Breast epithelium (tissue), 4 donors: ENCODE measurements around the gene CARS2. TPM values are rescaled to one million over a fixed set of nuclear protein-coding genes. Genes with fewer than 3 reads are reported as not detected.

Source experiments
- DNase-seq, 2 donors: peaks; one replicate each; pipeline ENCODE4 v3.0.0-alpha.2; 2019; ENCODE audit warnings: low spot score in 2 of 2
- H3K27ac ChIP-seq, 2 donors: fragments of 200-600 bp; sonication (generic) in 1 of 2; one replicate each; pipeline ENCODE4 v1.5.1; 2016 to 2019; ENCODE audit warnings: mild to moderate bottlenecking in 1 of 2
- H3K27me3 ChIP-seq, 2 donors: fragments of 200-600 bp; sonication (generic) in 1 of 2; one replicate each; pipeline versions ENCODE4 v1.5.1 to v1.6.0; 2017 to 2019; ENCODE audit warnings: control low read depth in 1 of 2, mild to moderate bottlenecking in 1 of 2
- H3K36me3 ChIP-seq: fragments of 200-600 bp; one replicate; pipeline ENCODE4 v1.5.1; 2019
- H3K4me1 ChIP-seq, 2 donors: fragments of 200-600 bp; sonication (generic); one replicate each; pipeline ENCODE4 v1.5.1; 2016 to 2019; ENCODE audit warnings: control low read depth in 1 of 2
- H3K4me3 ChIP-seq, 3 donors: fragments of 200-600 bp; sonication (generic); 1 replicate in 2 of 3; 2 replicates in 1 of 3; pipeline ENCODE4 v1.5.1; 2016 to 2019; ENCODE audit warnings: mild to moderate bottlenecking in 3 of 3, moderate library complexity in 2 of 3
- H3K9me3 ChIP-seq, 2 donors: fragments of 200-600 bp; sonication (generic) in 1 of 2; one replicate each; pipeline ENCODE4 v1.5.1; 2016 to 2019; ENCODE audit warnings: control low read depth in 1 of 2
- POLR2A ChIP-seq: fragments of 450-650 bp; IDR thresholded peaks from one replicate; pipeline ENCODE4 v1.6.1; 2016; ENCODE audit warnings: antibody characterized with exemption, mild to moderate bottlenecking, moderate library complexity
- POLR2AphosphoS5 ChIP-seq, 3 donors: sonication (generic); formaldehyde crosslinking; IDR thresholded peaks; one replicate each; pipeline ENCODE4 v1.6.1; 2017; ENCODE audit warnings: antibody characterized with exemption in 3 of 3
- intact Hi-C: fragments of 100-400 bp; cut with DNase I; formaldehyde crosslinking; loops from one replicate; pipeline ENCODE4 v1.15.1; 2023; ENCODE audit warnings: low total_unique reads
- total RNA-seq, 3 donors: library from RNA; depleted of rRNA; stranded (reverse); fragments of >200 nt; gene quantifications; one replicate each; pipeline ENCODE4 v1.1.0, GENCODE V29; 2016
- TF ChIP-seq, protein P1 (sequence below), 3 donors: fragments of 450-650 bp; IDR thresholded peaks; one replicate each; pipeline ENCODE4 v1.5.1; 2016 to 2017; ENCODE audit warnings: antibody characterized with exemption in 3 of 3, mild to moderate bottlenecking in 3 of 3, moderate library complexity in 3 of 3

CARS2 gene
- total RNA-seq, 3 donors from 2014 or later, result 59.8 to 79.8 (median 61.6) TPM

DNA sequence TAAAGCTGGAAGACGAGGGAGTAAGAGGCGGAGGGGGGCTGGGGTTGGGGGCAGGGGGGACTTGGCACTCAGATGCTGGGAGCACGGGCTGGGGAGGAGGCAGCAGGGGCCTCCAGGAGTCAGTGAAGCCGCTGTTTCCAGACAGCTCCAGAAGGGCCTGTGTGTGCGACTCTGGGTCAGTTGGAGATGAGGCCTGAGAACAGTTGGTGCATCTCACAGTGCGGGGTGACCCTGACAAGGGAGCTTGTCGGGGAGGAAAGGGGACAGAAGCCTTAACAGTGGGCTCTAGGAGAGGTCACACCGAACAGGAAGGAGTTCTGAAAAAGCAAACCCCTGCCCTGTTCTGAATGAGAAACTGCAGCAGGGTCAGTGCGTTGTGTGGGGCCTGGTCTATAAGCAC, 79.4 kb downstream of the CARS2 start:
- TF ChIP-seq POLR2AphosphoS5 (IDR thresholded peaks at IDR 0.05), result no peak
- TF ChIP-seq POLR2A, result no peak
- TF ChIP-seq, protein P1, sequence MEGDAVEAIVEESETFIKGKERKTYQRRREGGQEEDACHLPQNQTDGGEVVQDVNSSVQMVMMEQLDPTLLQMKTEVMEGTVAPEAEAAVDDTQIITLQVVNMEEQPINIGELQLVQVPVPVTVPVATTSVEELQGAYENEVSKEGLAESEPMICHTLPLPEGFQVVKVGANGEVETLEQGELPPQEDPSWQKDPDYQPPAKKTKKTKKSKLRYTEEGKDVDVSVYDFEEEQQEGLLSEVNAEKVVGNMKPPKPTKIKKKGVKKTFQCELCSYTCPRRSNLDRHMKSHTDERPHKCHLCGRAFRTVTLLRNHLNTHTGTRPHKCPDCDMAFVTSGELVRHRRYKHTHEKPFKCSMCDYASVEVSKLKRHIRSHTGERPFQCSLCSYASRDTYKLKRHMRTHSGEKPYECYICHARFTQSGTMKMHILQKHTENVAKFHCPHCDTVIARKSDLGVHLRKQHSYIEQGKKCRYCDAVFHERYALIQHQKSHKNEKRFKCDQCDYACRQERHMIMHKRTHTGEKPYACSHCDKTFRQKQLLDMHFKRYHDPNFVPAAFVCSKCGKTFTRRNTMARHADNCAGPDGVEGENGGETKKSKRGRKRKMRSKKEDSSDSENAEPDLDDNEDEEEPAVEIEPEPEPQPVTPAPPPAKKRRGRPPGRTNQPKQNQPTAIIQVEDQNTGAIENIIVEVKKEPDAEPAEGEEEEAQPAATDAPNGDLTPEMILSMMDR (IDR thresholded peaks at IDR 0.05), result no peak
- no peak for DNase-seq
- Histone ChIP-seq H3K27me3 (no peaks in the 10 kb centered on the region), H3K36me3 (peaks cover 3% of the 10 kb centered on the region), H3K4me3 (no peak overlapping the region), H3K4me1 (no peaks in the 10 kb centered on the region), H3K27ac (peak overlapping the region in 1 of 2 donors; percentile 69), H3K9me3 (no peaks in the 10 kb centered on the region)
- intact Hi-C loops, result no loop called here

DNA sequence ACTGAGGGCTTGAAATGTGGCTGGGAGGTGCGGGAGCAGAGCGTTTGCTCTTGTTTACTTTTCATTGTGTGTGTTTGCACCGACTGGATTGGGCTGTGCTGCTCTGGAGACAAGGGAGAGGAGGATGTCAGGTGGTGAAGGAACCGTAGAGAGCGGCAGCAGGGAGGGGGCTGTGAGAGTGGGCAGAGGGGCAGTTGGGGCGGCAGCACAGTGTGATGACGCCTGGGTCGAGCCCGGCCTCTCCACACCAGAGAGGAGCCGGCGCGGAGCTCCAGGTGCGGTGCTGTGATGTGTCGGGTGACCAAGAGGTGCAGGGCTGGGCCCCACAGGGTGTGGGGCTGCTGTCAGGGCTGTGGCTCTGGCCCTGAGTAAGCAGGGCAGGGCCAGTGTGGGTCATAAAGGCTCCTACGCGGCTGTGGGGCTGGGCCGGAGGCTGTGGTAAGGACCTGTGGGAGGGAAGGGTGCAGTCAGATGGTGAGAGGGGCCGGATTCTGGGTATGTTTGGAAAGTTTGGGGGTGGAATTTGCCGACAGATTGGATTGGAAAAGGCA, 80.1 kb downstream of the CARS2 start:
- H3K4me3 ChIP-seq, result no peak overlapping the region
- intact Hi-C loops, result no loop called here
- H3K27me3 ChIP-seq, result no peaks in the 10 kb centered on the region
- H3K27ac ChIP-seq, result peak overlapping the region in 1 of 2 donors; percentile 69
- H3K36me3 ChIP-seq, result peaks cover 3% of the 10 kb centered on the region
- no peak for DNase-seq
- no peaks in the 10 kb centered on the region for H3K4me1 ChIP-seq
- TF ChIP-seq POLR2A (no peak), POLR2AphosphoS5 (IDR thresholded peaks at IDR 0.05) (no peak)
- TF ChIP-seq, protein P1 (IDR thresholded peaks at IDR 0.05), result no peak
- H3K9me3 ChIP-seq, result no peaks in the 10 kb centered on the region

DNA sequence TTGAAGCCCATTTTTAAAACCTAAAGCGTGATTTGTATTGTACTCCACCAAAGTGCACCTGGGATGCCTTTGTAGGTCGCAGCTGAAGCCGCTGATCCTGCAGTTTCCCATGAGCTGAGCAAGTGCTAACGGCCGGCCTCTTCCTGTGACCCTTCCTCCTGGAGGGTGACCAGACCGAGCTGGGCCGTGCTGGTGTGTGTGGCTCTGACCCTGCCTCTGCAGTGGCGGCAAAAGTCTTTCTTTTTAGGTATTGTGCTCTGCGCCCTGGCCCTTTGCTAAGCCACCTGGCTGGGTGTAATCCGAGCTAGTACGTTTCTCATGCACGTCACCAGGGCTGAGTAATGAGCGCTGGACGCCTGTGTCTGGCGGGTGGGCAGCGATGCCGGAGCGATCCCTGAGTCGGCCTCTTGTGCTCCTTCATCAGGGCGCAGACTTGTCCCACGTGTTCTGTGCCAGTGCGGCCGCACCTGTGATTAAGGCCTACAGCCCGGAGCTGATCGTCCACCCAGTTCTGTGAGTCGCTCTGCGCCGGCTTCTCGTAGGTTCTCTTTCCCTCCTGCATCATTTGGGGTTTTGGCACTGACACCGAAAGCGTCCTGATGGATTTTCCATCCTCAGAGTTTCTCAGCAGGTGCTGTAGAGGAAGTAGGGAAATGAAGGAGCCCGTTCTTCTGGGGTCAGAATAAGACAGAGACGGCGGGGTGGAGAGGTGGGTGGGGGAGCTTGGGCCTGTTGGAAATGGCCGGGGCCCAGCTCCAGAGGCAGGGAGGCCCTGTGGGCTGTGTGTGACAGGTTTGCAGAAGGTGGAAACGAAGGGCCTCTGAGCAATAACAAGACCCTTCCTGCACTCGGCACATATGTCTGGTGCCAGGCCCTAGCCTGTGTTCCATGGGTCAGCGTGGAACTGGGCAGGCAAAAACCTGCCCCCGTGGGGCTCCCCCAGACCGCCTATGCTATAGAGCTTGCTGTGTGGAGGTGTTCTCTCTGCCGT, 80.9 kb downstream of the CARS2 start:
- intact Hi-C loops, result no loop called here
- peaks cover 3% of the 10 kb centered on the region for H3K36me3 ChIP-seq

DNA sequence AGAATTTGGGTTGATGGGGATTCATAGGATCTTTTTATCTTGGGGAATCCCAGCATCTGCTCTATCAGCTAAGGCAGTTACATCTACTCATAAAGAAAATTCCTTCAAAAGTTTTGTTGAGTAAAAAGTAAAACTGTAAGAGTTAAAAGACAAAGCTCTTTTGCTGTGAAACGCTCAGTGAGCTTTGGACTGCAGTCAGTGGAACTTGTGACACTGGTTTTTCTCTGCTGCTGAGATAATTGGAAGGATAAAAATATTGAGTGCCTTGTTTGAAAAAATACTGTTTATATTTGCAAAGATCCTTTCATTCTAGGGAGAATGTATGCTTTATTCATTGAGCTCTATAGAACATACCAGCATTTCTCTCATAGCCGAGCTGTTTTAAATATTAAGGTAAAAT, 85.3 kb downstream of the CARS2 start:
- intact Hi-C loops, result no loop called here
- H3K27me3 ChIP-seq, result no peaks in the 10 kb centered on the region
- peaks cover 0 to 18% of the 10 kb centered on the region in 2 donors for H3K4me1 ChIP-seq
- H3K9me3 ChIP-seq, result no peaks in the 10 kb centered on the region
- no peak overlapping the region for H3K27ac ChIP-seq
- no peak overlapping the region for H3K4me3 ChIP-seq
- DNase-seq, result no peak
- no peak for TF ChIP-seq POLR2A
- TF ChIP-seq POLR2AphosphoS5 (IDR thresholded peaks at IDR 0.05), result no peak
- TF ChIP-seq, protein P1 (IDR thresholded peaks at IDR 0.05), result no peak
- H3K36me3 ChIP-seq, result peaks cover 3% of the 10 kb centered on the region

More for the DNA sequence above, 80.9 kb downstream of the CARS2 start:
- no peak for DNase-seq
- Histone ChIP-seq H3K4me1 (no peaks in the 10 kb centered on the region), H3K27me3 (no peaks in the 10 kb centered on the region), H3K9me3 (no peaks in the 10 kb centered on the region), H3K4me3 (no peak overlapping the region), H3K27ac (peak overlapping the region in 1 of 2 donors; percentile 69)
- TF ChIP-seq POLR2A, result no peak
- TF ChIP-seq, protein P1 (IDR thresholded peaks at IDR 0.05), result no peak
- no peak for TF ChIP-seq POLR2AphosphoS5 (IDR thresholded peaks at IDR 0.05)

DNA sequence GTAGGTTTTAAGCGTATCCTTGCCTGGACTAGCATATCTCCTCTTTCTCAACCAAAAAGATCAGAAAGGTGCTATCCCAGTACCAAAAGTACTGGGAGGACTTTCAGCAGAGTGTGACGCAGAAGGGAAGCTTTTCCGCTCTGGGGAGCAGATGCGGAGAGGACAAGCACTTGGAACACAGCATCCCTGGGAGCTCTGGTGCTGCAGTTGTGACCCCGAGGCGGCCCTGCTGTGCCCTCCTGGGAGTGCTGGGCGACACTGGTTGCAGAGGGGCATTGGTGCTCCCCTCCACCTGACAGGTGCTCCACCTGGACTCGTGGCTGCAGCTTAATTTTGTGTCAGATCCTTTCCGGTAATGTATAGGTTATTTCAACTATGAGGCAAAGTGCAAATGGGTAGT, 87.1 kb downstream of the CARS2 start:
- H3K9me3 ChIP-seq, result no peaks in the 10 kb centered on the region
- no peak for DNase-seq
- H3K4me1 ChIP-seq, result peaks cover 0 to 18% of the 10 kb centered on the region in 2 donors
- peaks cover 3% of the 10 kb centered on the region for H3K36me3 ChIP-seq
- H3K4me3 ChIP-seq, result no peak overlapping the region
- H3K27ac ChIP-seq, result no peak overlapping the region
- TF ChIP-seq, protein P1 (IDR thresholded peaks at IDR 0.05), result no peak
- TF ChIP-seq POLR2A (no peak), POLR2AphosphoS5 (IDR thresholded peaks at IDR 0.05) (no peak)
- intact Hi-C loops, result no loop called here
- no peaks in the 10 kb centered on the region for H3K27me3 ChIP-seq
